PFSK-1 (cell line): Measurements from ENCODE around the gene GMDS.

ENCODE experiments used
- FOXP2 ChIP-seq: optimal IDR thresholded peaks from 2 replicates; pipeline ENCODE3; 2011; ENCODE audit warnings: borderline replicate concordance, control low read depth, inconsistent platforms; ENCODE audit not compliant: insufficient read depth; ENCODE audit errors: extremely low read length, extremely low read depth
- POLR2AphosphoS5 ChIP-seq: IDR thresholded peaks from 2 replicates; pipeline ENCODE4 v1.6.1; 2012; ENCODE audit warnings: low read depth, mild to moderate bottlenecking, control low read depth, low read length, moderate library complexity
- SIN3A ChIP-seq: IDR thresholded peaks from 2 replicates; pipeline ENCODE4 v1.6.1; 2012; ENCODE audit warnings: mild to moderate bottlenecking, low read length, moderate library complexity, borderline replicate concordance; ENCODE audit not compliant: insufficient read depth
- TAF1 ChIP-seq: IDR thresholded peaks from 2 replicates; pipeline ENCODE4 v1.6.1; 2012; ENCODE audit warnings: low read length, control low read depth, borderline replicate concordance; ENCODE audit not compliant: insufficient read depth
- TF ChIP-seq, protein P1 (sequence below), 2 experiments: IDR thresholded peaks; 2 replicates each; pipeline versions ENCODE4 v1.6.1 to v1.8.0; 2011 to 2012; ENCODE audit warnings: low read depth in 2 of 2, low read length in 2 of 2, control low read depth in 1 of 2, inconsistent platforms in 1 of 2, mild to moderate bottlenecking in 1 of 2, moderate library complexity in 1 of 2; ENCODE audit not compliant: insufficient read depth in 1 of 2

Gene GMDS

DNA sequence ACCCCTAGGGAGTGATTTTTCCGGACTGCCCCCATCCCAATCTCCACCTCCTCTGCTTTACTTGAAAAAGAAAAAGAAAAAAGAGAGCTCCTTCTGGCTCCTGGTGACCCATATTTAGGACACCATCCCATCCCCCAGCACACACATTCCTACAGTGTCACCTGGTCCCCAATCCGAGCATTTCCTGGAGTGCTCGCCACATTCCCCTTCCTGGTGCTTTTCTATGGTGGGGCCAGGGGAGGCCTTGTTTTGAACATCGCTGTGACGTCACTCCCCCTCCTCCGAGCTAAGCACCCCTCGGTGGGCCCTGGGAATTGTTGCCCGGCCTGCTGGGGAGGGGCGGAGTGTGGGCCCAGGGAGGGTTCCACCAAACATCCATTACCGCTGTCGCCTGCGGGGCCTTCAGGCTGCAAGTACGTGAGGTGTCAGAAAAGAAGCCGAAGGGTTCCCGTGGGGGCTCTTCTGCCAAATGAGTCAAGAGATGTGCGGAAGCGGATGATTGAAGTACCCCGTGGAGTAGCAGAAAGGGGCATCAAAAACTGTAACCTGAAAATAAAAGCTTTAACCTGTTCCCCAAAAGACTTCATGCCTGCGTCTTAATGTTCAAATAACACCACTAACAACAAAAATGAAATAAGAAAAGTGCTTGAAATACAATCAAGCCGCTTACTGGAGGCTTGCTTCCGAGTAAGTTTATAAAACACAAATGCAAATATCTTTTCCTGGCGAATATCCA, 638.5 kb downstream of the GMDS start:
- no peak for TF ChIP-seq TAF1
- TF ChIP-seq POLR2AphosphoS5 = no peak
- no peak for TF ChIP-seq FOXP2
- TF ChIP-seq SIN3A = no peak
- TF ChIP-seq, protein P1, sequence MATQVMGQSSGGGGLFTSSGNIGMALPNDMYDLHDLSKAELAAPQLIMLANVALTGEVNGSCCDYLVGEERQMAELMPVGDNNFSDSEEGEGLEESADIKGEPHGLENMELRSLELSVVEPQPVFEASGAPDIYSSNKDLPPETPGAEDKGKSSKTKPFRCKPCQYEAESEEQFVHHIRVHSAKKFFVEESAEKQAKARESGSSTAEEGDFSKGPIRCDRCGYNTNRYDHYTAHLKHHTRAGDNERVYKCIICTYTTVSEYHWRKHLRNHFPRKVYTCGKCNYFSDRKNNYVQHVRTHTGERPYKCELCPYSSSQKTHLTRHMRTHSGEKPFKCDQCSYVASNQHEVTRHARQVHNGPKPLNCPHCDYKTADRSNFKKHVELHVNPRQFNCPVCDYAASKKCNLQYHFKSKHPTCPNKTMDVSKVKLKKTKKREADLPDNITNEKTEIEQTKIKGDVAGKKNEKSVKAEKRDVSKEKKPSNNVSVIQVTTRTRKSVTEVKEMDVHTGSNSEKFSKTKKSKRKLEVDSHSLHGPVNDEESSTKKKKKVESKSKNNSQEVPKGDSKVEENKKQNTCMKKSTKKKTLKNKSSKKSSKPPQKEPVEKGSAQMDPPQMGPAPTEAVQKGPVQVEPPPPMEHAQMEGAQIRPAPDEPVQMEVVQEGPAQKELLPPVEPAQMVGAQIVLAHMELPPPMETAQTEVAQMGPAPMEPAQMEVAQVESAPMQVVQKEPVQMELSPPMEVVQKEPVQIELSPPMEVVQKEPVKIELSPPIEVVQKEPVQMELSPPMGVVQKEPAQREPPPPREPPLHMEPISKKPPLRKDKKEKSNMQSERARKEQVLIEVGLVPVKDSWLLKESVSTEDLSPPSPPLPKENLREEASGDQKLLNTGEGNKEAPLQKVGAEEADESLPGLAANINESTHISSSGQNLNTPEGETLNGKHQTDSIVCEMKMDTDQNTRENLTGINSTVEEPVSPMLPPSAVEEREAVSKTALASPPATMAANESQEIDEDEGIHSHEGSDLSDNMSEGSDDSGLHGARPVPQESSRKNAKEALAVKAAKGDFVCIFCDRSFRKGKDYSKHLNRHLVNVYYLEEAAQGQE (IDR thresholded peaks at IDR 0.05; ENCODE audit: insufficient read depth in 1 of 2, low read depth in 2 of 2, low read length in 2 of 2) = no peak

DNA sequence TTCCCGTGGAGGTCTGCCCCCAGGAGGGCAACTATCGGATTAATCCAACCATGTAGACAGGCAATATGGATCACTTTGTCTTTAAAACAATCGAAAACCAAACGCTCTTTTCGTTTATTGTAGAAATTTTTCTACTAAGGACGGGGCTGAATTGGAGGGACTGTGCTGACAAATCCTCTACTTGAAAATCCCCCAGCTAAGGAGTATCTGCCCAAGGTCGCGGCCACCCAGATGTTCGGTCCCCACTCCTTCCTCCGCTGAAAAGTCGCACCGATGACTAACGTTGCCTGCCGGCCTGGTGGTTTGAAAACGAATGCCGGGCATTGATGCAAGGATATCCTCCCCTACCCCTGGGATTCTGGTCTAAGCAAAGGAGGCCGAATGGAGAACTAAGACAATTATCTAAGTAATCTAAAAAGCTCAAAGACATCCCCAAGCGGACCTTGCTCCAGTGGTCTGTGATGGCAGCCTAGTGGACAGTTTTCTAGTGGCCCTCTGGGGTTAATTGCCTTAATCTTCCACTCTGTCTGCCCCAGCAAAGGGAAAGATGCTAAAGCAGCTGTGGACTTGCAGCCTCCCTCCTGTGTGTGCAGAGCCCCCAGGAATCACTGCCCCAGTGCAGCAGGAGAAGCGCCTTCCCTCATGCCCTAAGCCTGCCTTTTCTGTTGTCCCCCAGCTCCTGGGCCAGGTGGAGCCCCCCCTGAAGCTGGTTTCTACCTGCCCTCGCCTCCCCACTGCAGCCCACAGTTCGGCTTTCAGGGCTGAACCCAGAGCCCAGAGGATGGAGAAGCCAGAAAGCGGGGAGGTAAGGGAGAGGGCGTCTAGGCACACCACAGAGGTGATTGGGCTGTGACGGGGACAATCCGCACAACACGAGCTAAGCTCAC, 639.3 kb downstream of the GMDS start:
- TF ChIP-seq TAF1 (no peak), FOXP2 (no peak), SIN3A (no peak), POLR2AphosphoS5 (no peak)
- TF ChIP-seq, protein P1 (IDR thresholded peaks at IDR 0.05; ENCODE audit: insufficient read depth in 1 of 2, low read depth in 2 of 2, low read length in 2 of 2) = no peak

DNA sequence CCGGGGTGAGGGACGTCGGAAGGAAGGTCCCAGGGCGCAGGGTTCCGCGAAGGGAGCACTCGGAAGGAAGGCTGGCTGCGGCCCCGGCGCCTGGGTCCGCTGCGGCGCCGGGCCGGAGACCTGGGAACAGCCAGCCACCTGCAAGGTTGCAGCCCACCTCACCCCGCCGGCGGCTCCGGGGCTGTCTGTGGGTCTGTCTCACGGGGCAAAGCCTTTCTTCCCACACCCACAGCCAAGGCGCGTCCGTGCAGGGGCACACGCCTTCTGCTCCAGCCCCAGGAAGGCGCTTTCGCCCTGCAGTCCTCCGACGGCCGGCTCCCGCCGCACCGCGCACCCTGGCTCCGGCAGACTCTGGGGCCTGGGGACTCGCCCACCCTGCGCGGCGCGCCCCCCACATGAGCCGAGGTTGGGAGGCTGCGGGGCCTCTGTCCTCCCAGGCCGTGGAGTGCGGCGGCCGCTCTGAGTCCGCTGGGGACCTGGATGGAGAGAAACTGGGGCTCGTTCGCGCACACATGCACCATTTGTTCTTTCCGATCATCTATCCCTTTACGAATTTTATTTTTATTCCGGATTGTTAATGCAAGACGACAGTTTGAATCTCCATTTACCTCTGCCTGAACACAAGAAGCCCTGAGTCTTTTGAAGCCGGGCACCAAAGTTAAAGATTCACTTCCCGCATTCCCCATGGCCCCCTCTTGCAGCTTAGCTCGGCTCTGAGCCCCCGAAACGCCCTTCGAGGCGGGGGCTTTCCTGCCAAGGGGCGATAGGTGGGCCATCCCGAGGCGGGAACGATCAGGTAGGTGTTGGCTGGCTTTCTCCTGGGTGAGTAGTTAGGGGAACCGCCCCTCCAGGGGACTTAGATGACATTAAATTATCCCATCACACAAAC, 640.2 kb downstream of the GMDS start:
- TF ChIP-seq POLR2AphosphoS5 (no peak), TAF1 (no peak), FOXP2 (no peak), SIN3A (no peak)
- TF ChIP-seq, protein P1 (IDR thresholded peaks at IDR 0.05; ENCODE audit: insufficient read depth in 1 of 2, low read depth in 2 of 2, low read length in 2 of 2) = no peak

DNA sequence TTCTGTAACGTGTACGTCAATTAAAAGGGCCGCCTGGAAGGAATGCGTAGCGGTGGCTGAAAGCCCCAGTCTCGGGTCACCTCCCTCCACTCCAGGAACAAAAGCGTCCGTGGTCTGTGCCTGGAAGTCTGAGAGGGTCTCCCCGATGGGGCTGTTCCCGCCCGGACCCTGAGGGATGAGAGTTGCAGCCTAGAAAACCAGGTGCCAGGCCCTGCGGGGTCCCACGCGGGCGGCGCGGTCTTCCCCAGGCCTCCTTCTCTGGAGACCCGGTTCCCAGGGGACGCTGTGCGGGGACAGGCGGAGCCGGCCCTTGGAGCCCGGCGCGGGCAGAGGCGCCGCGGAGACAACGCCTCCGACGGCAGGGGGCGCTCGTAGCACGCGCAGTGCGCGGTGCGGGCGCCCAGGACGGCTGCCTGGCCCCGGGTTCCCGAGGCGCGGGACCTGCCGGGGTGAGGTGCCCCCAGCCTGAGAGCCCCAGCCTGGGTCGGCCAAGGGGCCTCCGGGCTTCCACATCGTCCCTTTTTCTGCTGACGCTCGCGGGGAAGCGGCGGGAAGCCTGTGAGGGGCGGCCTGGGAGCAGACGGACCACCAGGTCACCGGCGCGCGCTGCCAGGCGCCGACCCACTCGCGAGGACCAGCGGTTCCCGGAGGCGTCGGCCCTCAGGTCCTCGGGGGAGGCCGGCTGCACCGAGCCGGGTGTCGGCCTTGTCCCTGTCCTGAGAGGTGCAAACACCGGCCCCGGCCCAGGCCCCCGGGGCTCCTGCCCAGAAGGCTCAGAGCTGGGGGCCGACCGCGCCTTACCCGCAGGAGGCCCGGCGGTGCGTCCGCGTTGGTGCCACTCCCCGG, 641.0 kb downstream of the GMDS start:
- TF ChIP-seq SIN3A (no peak), FOXP2 (peak; percentile 53)
